Hepatocyte (in vitro differentiated cells): ENCODE data around the gene ENPP7. TPM values are rescaled to one million over a fixed set of nuclear protein-coding genes. Genes with fewer than 3 reads are reported as not detected.

Source experiments
- DNase-seq: peaks from one replicate; pipeline ENCODE4 v3.0.0-alpha.2; 2016; ENCODE audit warnings: low spot score
- H2AFZ ChIP-seq: fragments of 200-600 bp; sonication (generic); 2 replicates; pipeline ENCODE4 v1.6.0; 2016; ENCODE audit warnings: antibody characterized with exemption, mild to moderate bottlenecking
- H3K27ac ChIP-seq: fragments of 200-600 bp; sonication (generic); 2 replicates; pipeline ENCODE4 v1.5.1; 2016; ENCODE audit warnings: mild to moderate bottlenecking
- H3K27me3 ChIP-seq: fragments of 200-600 bp; sonication (generic); 2 replicates; pipeline ENCODE4 v1.6.1; 2016
- H3K36me3 ChIP-seq: fragments of 200-600 bp; sonication (generic); replicated peaks from 2 replicates; pipeline ENCODE4 v1.5.1; 2016; ENCODE audit warnings: low read depth; ENCODE audit not compliant: insufficient read depth
- H3K4me1 ChIP-seq: fragments of 200-600 bp; sonication (generic); 2 replicates; pipeline ENCODE4 v1.5.1; 2016; ENCODE audit warnings: mild to moderate bottlenecking, moderate library complexity; ENCODE audit not compliant: insufficient read depth
- H3K4me2 ChIP-seq: fragments of 200-600 bp; sonication (generic); 2 replicates; pipeline ENCODE4 v1.6.0; 2016
- H3K4me3 ChIP-seq: fragments of 200-600 bp; sonication (generic); 2 replicates; pipeline ENCODE4 v1.5.1; 2016; ENCODE audit warnings: mild to moderate bottlenecking
- H3K79me2 ChIP-seq: fragments of 200-600 bp; sonication (generic); 2 replicates; pipeline ENCODE4 v1.6.0; 2017; ENCODE audit warnings: mild to moderate bottlenecking
- H3K9me2 ChIP-seq: fragments of 200-600 bp; sonication (generic); replicated peaks from 2 replicates; pipeline ENCODE4 v1.6.0; 2017; ENCODE audit warnings: mild to moderate bottlenecking; ENCODE audit not compliant: insufficient read depth
- H3K9me3 ChIP-seq: fragments of 200-600 bp; sonication (generic); 2 replicates; pipeline ENCODE4 v1.5.1; 2016; ENCODE audit warnings: low read depth, mild to moderate bottlenecking
- H4K20me1 ChIP-seq: fragments of 200-600 bp; sonication (generic); 2 replicates; pipeline ENCODE4 v1.6.0; 2016; ENCODE audit warnings: mild to moderate bottlenecking; ENCODE audit not compliant: insufficient read depth, poor library complexity, severe bottlenecking
- CTCF ChIP-seq: fragments of 200-600 bp; sonication (generic); IDR thresholded peaks from 2 replicates; pipeline ENCODE4 v1.5.1; 2016; ENCODE audit warnings: antibody characterized with exemption, mild to moderate bottlenecking; ENCODE audit not compliant: poor library complexity
- EZH2 ChIP-seq: fragments of 200-600 bp; sonication (generic); IDR thresholded peaks from 2 replicates; pipeline ENCODE4 v1.6.1; 2016; ENCODE audit warnings: antibody characterized with exemption, mild to moderate bottlenecking, borderline replicate concordance
- EZH2phosphoT487 ChIP-seq: fragments of 200-600 bp; sonication (generic); IDR thresholded peaks from one replicate; pipeline ENCODE4 v1.6.1; 2018; ENCODE audit warnings: antibody characterized with exemption, mild to moderate bottlenecking, low read depth, moderate library complexity; ENCODE audit not compliant: unreplicated experiment, severe bottlenecking
- WGBS: methylation state at CpG from one replicate; pipeline ENCODE4 v1.1.6; 2016; ENCODE audit warnings: low lambda C conversion rate; ENCODE audit errors: missing lambda C conversion rate; 5-methylcytosine and 5-hydroxymethylcytosine counted together
- polyA plus RNA-seq: library from polyadenylated mRNA; unstranded; fragments of >200 nt; fragmentation: Nextera tagmentation; extraction: Ambion mirVana; gene quantifications from 2 replicates; pipeline ENCODE4 v1.2.1, GENCODE V29; 2016
- total RNA-seq: library from RNA; depleted of rRNA; stranded (reverse); fragments of >200 nt; gene quantifications from 2 replicates; pipeline ENCODE4 v1.2.3, GENCODE V29; 2014

ENPP7 gene
- total and polyA plus RNA-seq, 2 experiments from 2014 or later, result 22.2 to 30.2 TPM

- Histone ChIP-seq H3K27me3 (no peaks in the 10 kb centered on the region), H3K79me2 (no peaks in the 10 kb centered on the region), H3K36me3 (no peaks in the 10 kb centered on the region), H3K9me2 (no peaks in the 10 kb centered on the region), H3K4me2 (no peak overlapping the region), H3K4me1 (peaks cover 16% of the 10 kb centered on the region), H2AFZ (no peak overlapping the region), H3K27ac (no peak overlapping the region), H3K4me3 (no peak overlapping the region), H3K9me3 (no peaks in the 10 kb centered on the region), H4K20me1 (no peaks in the 10 kb centered on the region)
- TF ChIP-seq EZH2 (no peak), EZH2phosphoT487 (no peak), CTCF (no peak)
- 82% methylated on average over 20 of the region's 20 CpGs for WGBS
- DNase-seq, result no peak
Observed at GRCh38 chr17:79711715-79712305, 18.9 kb upstream of the ENPP7 start.

- no peak overlapping the region for H2AFZ ChIP-seq
- no peak overlapping the region for H3K4me2 ChIP-seq
- no peaks in the 10 kb centered on the region for H3K9me2 ChIP-seq
- TF ChIP-seq CTCF (no peak), EZH2 (no peak), EZH2phosphoT487 (no peak)
- no peaks in the 10 kb centered on the region for H4K20me1 ChIP-seq
- no peaks in the 10 kb centered on the region for H3K36me3 ChIP-seq
- H3K4me1 ChIP-seq, result peaks cover 16% of the 10 kb centered on the region
- no peaks in the 10 kb centered on the region for H3K79me2 ChIP-seq
- DNase-seq, result no peak
- H3K9me3 ChIP-seq, result no peaks in the 10 kb centered on the region
- H3K27me3 ChIP-seq, result no peaks in the 10 kb centered on the region
- 98% methylated on average over 12 of the region's 14 CpGs for WGBS
- H3K4me3 ChIP-seq, result no peak overlapping the region
- H3K27ac ChIP-seq, result no peak overlapping the region
Observed at GRCh38 chr17:79713391-79713790, 17.4 kb upstream of the ENPP7 start.

- Histone ChIP-seq H2AFZ (no peak overlapping the region), H3K4me3 (no peak overlapping the region), H3K79me2 (no peaks in the 10 kb centered on the region), H3K9me3 (no peaks in the 10 kb centered on the region), H3K4me2 (no peak overlapping the region), H3K9me2 (no peaks in the 10 kb centered on the region), H3K4me1 (peaks cover 16% of the 10 kb centered on the region), H3K27me3 (no peaks in the 10 kb centered on the region), H3K36me3 (no peaks in the 10 kb centered on the region), H4K20me1 (no peaks in the 10 kb centered on the region), H3K27ac (peak overlapping the region; percentile 81)
- TF ChIP-seq CTCF (no peak), EZH2phosphoT487 (no peak), EZH2 (no peak)
- WGBS, result 83% methylated on average over 29 of the region's 30 CpGs
- no peak for DNase-seq
Observed at GRCh38 chr17:79714176-79715097, 16.3 kb upstream of the ENPP7 start.
